K562 (cell line): ENCODE measurements around the gene KPNB1. TPM values are rescaled to one million over a fixed set of nuclear protein-coding genes. Genes with fewer than 3 reads are reported as not detected.

Experiments
- ATAC-seq: fragments of 200-7000 bp; cut with Tn5 transposase; 3 replicates; pipeline ENCODE4 v1.9.1; 2020; ENCODE audit warnings: moderate library complexity
- BruUV-seq: library from RNA; stranded (reverse); fragments of 400-500 nt; replicated peaks from 2 replicates; lab custom pipeline; 2021; lab: Mats Ljungman, UMichigan
- CTCF ChIA-PET: fragments of 300-600 bp; formaldehyde crosslinking; extraction: SDS; loops from one replicate; lab custom pipeline; 2021; ENCODE audit warnings: low intra/inter-chr PET ratio; lab: Yijun Ruan, JAX
- POLR2A ChIA-PET: fragments of 300-600, 350-650 bp; sonication (Branson Sonifier 250); formaldehyde crosslinking; extraction: SDS; loops from one replicate; lab custom pipeline; 2021; ENCODE audit warnings: antibody characterized with exemption, inconsistent platforms; lab: Yijun Ruan, JAX
- DNase-seq, 4 experiments: peaks; one replicate each; pipeline versions ENCODE4 v3.0.0 to v3.0.0-alpha.2; 2011 to 2018; ENCODE audit warnings: low spot score in 3 of 4, mixed read lengths in 3 of 4; ENCODE audit errors: extremely low read depth in 1 of 4
- FAIRE-seq: peaks from 2 replicates; lab custom pipeline; 2011; peaks lifted over from hg19 to GRCh38; lab: Jason Lieb, UNC
- H2AFZ ChIP-seq: 2 replicates; pipeline ENCODE4 v1.6.0; 2011; ENCODE audit warnings: low read depth, low read length, control low read depth, inconsistent platforms
- H3K27ac ChIP-seq: fragments of 200-600 bp; 3 replicates; pipeline ENCODE4 v1.8.0; 2011; ENCODE audit warnings: low read depth, mild to moderate bottlenecking, control low read depth, inconsistent platforms, low read length, moderate library complexity, mixed read lengths; ENCODE audit errors: extremely low read depth
- H3K27me3 ChIP-seq, 2 experiments: fragments of 300-600 bp in 1 of 2; 2 replicates in 1 of 2; 3 replicates in 1 of 2; pipeline versions ENCODE4 v1.6.0 to v1.8.0; 2011; ENCODE audit warnings: inconsistent platforms in 2 of 2, low read length in 2 of 2, mild to moderate bottlenecking in 1 of 2, mixed read lengths in 1 of 2, moderate library complexity in 1 of 2; ENCODE audit not compliant: control insufficient read depth in 2 of 2, insufficient read depth in 2 of 2
- H3K36me3 ChIP-seq: fragments of 300-600 bp; 3 replicates; pipeline ENCODE4 v1.8.0; 2011; ENCODE audit warnings: mild to moderate bottlenecking, low read length, inconsistent platforms; ENCODE audit not compliant: control insufficient read depth, insufficient read depth
- H3K4me1 ChIP-seq, 2 experiments: fragments of 200-600 bp in 1 of 2; replicated peaks in 1 of 2; 2 replicates in 1 of 2; 3 replicates in 1 of 2; pipeline versions ENCODE4 v1.5.1 to v1.8.0; 2011; ENCODE audit warnings: inconsistent platforms in 2 of 2, low read length in 2 of 2, mild to moderate bottlenecking in 1 of 2, mixed read lengths in 1 of 2, moderate library complexity in 1 of 2; ENCODE audit not compliant: control insufficient read depth in 2 of 2, insufficient read depth in 2 of 2
- H3K4me2 ChIP-seq: 2 replicates; pipeline ENCODE4 v1.6.1; 2011; ENCODE audit warnings: low read length, control low read depth, inconsistent platforms, mixed read lengths; ENCODE audit not compliant: insufficient read depth
- H3K4me3 ChIP-seq: fragments of 200-600 bp; sonication (generic), shearing (Covaris generic); 2 replicates; pipeline ENCODE4 v1.5.1; 2016; ENCODE audit warnings: control low read depth, inconsistent platforms
- H3K79me2 ChIP-seq: fragments of 200-600 bp; 3 replicates; pipeline ENCODE4 v1.8.0; 2011; ENCODE audit warnings: low read length, inconsistent platforms; ENCODE audit not compliant: control insufficient read depth, insufficient read depth
- H3K9ac ChIP-seq, 2 experiments: 2 replicates each; pipeline versions ENCODE4 v1.6.0 to v1.6.1; 2011; ENCODE audit warnings: low read depth in 2 of 2, low read length in 2 of 2, control low read depth in 1 of 2, inconsistent platforms in 1 of 2, mild to moderate bottlenecking in 1 of 2, mixed read lengths in 1 of 2; ENCODE audit not compliant: insufficient read depth in 1 of 2
- H3K9me1 ChIP-seq: one replicate; pipeline ENCODE4 v1.6.0; 2011; ENCODE audit warnings: inconsistent platforms, mild to moderate bottlenecking, low read length, moderate library complexity; ENCODE audit not compliant: control insufficient read depth, insufficient read depth
- H3K9me3 ChIP-seq: replicated peaks from 2 replicates; pipeline ENCODE4 v1.5.1; 2011; ENCODE audit warnings: low read depth, low read length, inconsistent platforms; ENCODE audit not compliant: control insufficient read depth, insufficient read depth
- H4K20me1 ChIP-seq: replicated peaks from 2 replicates; pipeline ENCODE4 v1.6.1; 2011; ENCODE audit warnings: low read length, inconsistent platforms, mixed read lengths; ENCODE audit not compliant: control insufficient read depth, insufficient read depth
- ARNT ChIP-seq, 2 experiments: fragments of 450-650 bp; IDR thresholded peaks; 2 replicates each; pipeline ENCODE4 v1.6.1; 2016; ENCODE audit warnings: mild to moderate bottlenecking in 1 of 2
- BHLHE40 ChIP-seq: IDR thresholded peaks from 2 replicates; pipeline ENCODE4 v1.6.1; 2011; ENCODE audit warnings: low read length, improper control_type of control experiment
- CHD1 ChIP-seq: fragments of 200-600 bp; sonication (generic); IDR thresholded peaks from one replicate; pipeline ENCODE4 v1.6.1; 2012; ENCODE audit warnings: mild to moderate bottlenecking, moderate library complexity, low read length, inconsistent platforms
- DNMT1 ChIP-seq: fragments of 450-650 bp; IDR thresholded peaks from 2 replicates; pipeline ENCODE4 v1.6.1; 2016; ENCODE audit warnings: antibody characterized with exemption, mild to moderate bottlenecking
- JUND ChIP-seq, 2 experiments: IDR thresholded peaks; 2 replicates in 1 of 2; 3 replicates in 1 of 2; pipeline ENCODE4 v1.6.1; 2011; ENCODE audit warnings: borderline replicate concordance in 2 of 2, low read depth in 2 of 2, low read length in 2 of 2, improper control_type of control experiment in 1 of 2, missing biosample characterization in 1 of 2, missing genetic modification characterization in 1 of 2, missing genetic modification reagents in 1 of 2
- RAD21 ChIP-seq, 2 experiments: fragments of 250-450 bp in 1 of 2; fragments of 450-650 bp in 1 of 2; sonication (Bioruptor Pico) in 1 of 2; formaldehyde crosslinking in 1 of 2; IDR thresholded peaks in 1 of 2; conservative IDR thresholded peaks in 1 of 2; 2 replicates each; pipeline versions ENCODE4 v1.4.0 to v1.8.0; 2020 to 2022; ENCODE audit warnings: mild to moderate bottlenecking in 2 of 2, moderate library complexity in 1 of 2
- WGBS: fragments of 100-300 bp; shearing (Covaris generic); methylation state at CpG from one replicate; pipeline ENCODE4 v1.1.6; 2016; ENCODE audit warnings: low coverage, mixed read lengths; ENCODE audit not compliant: insufficient coverage; ENCODE audit errors: missing lambda C conversion rate; 5-methylcytosine and 5-hydroxymethylcytosine counted together
- in situ Hi-C: fragments of 300-500 bp; cut with MboI; formaldehyde crosslinking; loops from 4 replicates; pipeline ENCODE4 v1.15.0; 2018; ENCODE audit warnings: inconsistent platforms, mixed read lengths
- intact Hi-C: fragments of 100-400 bp; cut with micrococcal nuclease; formaldehyde crosslinking; loops from 2 replicates; pipeline ENCODE4 v1.14.2; 2022
- polyA plus RNA-seq, 8 experiments: library from polyadenylated mRNA; depleted of rRNA in 4 of 8; stranded (reverse) in 5 of 8; unstranded in 3 of 8; fragments of >200 nt; fragmentation: Nextera tagmentation in 2 of 8; fragmentation: Illumina TruSeq in 1 of 8; extraction: Ambion mirVana in 2 of 8; extraction: Trizol in 1 of 8; gene quantifications; 2 replicates each; pipeline versions ENCODE4 v1.2.1 to v1.2.3, GENCODE V29; 2011 to 2014; ENCODE audit warnings: inconsistent platforms in 1 of 8, missing spikeins in 1 of 8
- total RNA-seq, 7 experiments: library from RNA; depleted of rRNA in 6 of 7; stranded (reverse); fragments of >200 nt in 6 of 7; fragmentation: Illumina TruSeq in 2 of 7; extraction: Trizol in 2 of 7; gene quantifications; 2 replicates each; pipeline versions ENCODE4 v1.2.1 to v1.2.3, GENCODE V29; 2011 to 2021; ENCODE audit warnings: low replicate concordance in 1 of 7
- TF ChIP-seq, protein P1 (sequence below): fragments of 200-800 bp; sonication (Bioruptor generic); IDR thresholded peaks from 2 replicates; pipeline ENCODE4 v1.6.1; 2017; ENCODE audit warnings: missing genetic modification characterization, missing compliant biosample characterization
- TF ChIP-seq, protein P2 (sequence below): fragments of 450-650 bp; IDR thresholded peaks from 2 replicates; pipeline ENCODE4 v1.6.1; 2018; ENCODE audit not compliant: partially characterized antibody
- TF ChIP-seq, protein P3 (sequence below), 2 experiments: fragments of 450-650 bp; IDR thresholded peaks; 2 replicates each; pipeline ENCODE4 v1.6.1; 2016
- TF ChIP-seq, protein P4 (sequence below): fragments of 250-450 bp; sonication (Bioruptor Pico); IDR thresholded peaks from 2 replicates; pipeline ENCODE4 v1.8.0; 2022; ENCODE audit warnings: inconsistent platforms, mild to moderate bottlenecking, moderate library complexity, borderline replicate concordance

KPNB1 gene
- total and polyA plus RNA-seq, 9 of the 15 experiments (the other 6 are each of a cell fraction or from before 2014, with no cell fraction given) = 154 to 622 (median 354) TPM

DNA sequence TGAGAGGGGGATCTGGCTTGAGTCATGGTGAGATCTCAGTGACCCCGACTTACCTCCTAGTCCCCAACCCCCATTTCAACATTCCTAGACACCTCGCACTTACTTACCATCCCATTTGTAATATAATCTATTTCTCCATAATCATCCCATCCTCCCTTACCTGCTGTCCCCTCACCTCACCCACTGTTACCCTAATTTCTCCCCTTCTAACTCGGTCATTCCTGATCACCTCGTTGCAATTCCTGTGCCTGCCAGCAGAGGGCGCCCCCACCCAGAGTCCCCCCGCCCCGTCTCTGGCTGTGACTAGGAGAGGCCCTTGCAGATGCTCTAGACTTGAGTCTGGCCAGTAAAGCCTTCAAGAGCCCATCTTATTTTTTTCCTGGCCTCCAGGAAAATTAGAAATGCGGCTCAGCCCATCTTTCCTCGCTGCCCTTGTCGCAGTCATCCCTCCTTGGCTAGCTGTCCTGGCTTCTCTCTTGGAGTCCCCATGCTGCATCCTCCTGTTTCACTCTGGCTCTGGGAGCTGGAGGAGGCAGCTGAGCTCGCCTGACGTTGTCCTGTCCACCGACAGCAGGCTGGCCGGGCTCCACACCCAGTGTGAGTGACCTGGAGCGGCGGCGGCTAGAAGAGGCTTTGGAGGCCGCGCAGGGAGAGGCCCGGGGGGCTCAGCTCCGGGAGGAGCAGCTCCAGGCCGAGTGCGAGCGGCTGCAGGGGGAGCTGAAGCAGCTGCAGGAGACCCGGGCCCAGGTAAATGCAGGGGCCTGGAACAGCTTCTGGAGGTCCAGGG, 49.2 kb downstream of the KPNB1 start:
- H3K79me2 ChIP-seq = peaks cover 5% of the 10 kb centered on the region; the same call in 2 of the 3 replicates
- no peaks in the 10 kb centered on the region for H3K9me3 ChIP-seq
- 46% methylated on average over 25 of the region's 25 CpGs for WGBS
- H3K9ac ChIP-seq = 0 out of 4 replicates have a peak overlapping the region, but pooled peaks of 1 of the 2 experiments have one; percentile 28
- no peaks in the 10 kb centered on the region for H4K20me1 ChIP-seq
- H3K4me2 ChIP-seq = no peak overlapping the region
- in situ Hi-C loops (no loop called here), intact Hi-C loops (loop anchor here (1.0 to 5.0 kb wide), 2 partner anchors 43 to 103 kb away; no protein-coding TSS in a partner anchor)
- H3K27ac ChIP-seq = no peak overlapping the region
- FAIRE-seq (peak; percentile 88), DNase-seq (peak; percentile 75 to 90 (median 86)), ATAC-seq (peak; percentile 64)
- no peaks in the 10 kb centered on the region for H3K27me3 ChIP-seq
- no peak overlapping the region for H3K4me3 ChIP-seq
- no peak overlapping the region for H2AFZ ChIP-seq
- ChIA-PET POLR2A (interaction anchor here (0.5 to 0.6 kb wide), 3 partner anchors 8 to 495 kb away, joined by 3 read pairs; no protein-coding TSS in a partner anchor), CTCF (interaction anchor here (0.7 to 1.2 kb wide), 3 partner anchors 43 to 103 kb away, joined by 3 to 6 read pairs (median 4); no protein-coding TSS in a partner anchor)
- H3K4me1 ChIP-seq = peaks cover 15 to 55% of the 10 kb centered on the region in 2 experiments
- H3K36me3 ChIP-seq = peaks cover 9% of the 10 kb centered on the region; the same call in 1 of the 3 replicates
- no TSS peak for BruUV-seq
- no peaks in the 10 kb centered on the region for H3K9me1 ChIP-seq
- TF ChIP-seq, protein P1, sequence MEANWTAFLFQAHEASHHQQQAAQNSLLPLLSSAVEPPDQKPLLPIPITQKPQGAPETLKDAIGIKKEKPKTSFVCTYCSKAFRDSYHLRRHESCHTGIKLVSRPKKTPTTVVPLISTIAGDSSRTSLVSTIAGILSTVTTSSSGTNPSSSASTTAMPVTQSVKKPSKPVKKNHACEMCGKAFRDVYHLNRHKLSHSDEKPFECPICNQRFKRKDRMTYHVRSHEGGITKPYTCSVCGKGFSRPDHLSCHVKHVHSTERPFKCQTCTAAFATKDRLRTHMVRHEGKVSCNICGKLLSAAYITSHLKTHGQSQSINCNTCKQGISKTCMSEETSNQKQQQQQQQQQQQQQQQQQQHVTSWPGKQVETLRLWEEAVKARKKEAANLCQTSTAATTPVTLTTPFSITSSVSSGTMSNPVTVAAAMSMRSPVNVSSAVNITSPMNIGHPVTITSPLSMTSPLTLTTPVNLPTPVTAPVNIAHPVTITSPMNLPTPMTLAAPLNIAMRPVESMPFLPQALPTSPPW = peak; percentile 35
- TF ChIP-seq DNMT1 (no peak), JUND (IDR thresholded peaks at IDR 0.05; ENCODE audit: borderline replicate concordance, low read depth, low read length) (0 out of 2 replicates have a peak, but pooled peaks have one; percentile 18), JUND (tag; IDR thresholded peaks at IDR 0.05; ENCODE audit: borderline replicate concordance, low read depth, low read length) (no peak), BHLHE40 (peak; percentile 7; the same call in 1 of the 2 replicates), RAD21 (CRISPR knock-in tag; conservative IDR thresholded peaks at IDR 0.05 in 1 of 2, IDR thresholded peaks at IDR 0.05 in 1 of 2) (peak; percentile 74 to 76), CHD1 (no peak), ARNT (IDR thresholded peaks at IDR 0.05) (0 out of 4 replicates have a peak, but pooled peaks of 1 of the 2 experiments have one; percentile 29)
- TF ChIP-seq, protein P2, sequence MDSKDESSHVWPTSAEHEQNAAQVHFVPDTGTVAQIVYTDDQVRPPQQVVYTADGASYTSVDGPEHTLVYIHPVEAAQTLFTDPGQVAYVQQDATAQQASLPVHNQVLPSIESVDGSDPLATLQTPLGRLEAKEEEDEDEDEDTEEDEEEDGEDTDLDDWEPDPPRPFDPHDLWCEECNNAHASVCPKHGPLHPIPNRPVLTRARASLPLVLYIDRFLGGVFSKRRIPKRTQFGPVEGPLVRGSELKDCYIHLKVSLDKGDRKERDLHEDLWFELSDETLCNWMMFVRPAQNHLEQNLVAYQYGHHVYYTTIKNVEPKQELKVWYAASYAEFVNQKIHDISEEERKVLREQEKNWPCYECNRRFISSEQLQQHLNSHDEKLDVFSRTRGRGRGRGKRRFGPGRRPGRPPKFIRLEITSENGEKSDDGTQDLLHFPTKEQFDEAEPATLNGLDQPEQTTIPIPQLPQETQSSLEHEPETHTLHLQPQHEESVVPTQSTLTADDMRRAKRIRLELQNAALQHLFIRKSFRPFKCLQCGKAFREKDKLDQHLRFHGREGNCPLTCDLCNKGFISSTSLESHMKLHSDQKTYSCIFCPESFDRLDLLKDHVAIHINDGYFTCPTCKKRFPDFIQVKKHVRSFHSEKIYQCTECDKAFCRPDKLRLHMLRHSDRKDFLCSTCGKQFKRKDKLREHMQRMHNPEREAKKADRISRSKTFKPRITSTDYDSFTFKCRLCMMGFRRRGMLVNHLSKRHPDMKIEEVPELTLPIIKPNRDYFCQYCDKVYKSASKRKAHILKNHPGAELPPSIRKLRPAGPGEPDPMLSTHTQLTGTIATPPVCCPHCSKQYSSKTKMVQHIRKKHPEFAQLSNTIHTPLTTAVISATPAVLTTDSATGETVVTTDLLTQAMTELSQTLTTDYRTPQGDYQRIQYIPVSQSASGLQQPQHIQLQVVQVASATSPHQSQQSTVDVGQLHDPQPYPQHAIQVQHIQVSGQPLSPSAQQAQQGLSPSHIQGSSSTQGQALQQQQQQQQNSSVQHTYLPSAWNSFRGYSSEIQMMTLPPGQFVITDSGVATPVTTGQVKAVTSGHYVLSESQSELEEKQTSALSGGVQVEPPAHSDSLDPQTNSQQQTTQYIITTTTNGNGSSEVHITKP = peak; percentile 45
- TF ChIP-seq, protein P3, sequence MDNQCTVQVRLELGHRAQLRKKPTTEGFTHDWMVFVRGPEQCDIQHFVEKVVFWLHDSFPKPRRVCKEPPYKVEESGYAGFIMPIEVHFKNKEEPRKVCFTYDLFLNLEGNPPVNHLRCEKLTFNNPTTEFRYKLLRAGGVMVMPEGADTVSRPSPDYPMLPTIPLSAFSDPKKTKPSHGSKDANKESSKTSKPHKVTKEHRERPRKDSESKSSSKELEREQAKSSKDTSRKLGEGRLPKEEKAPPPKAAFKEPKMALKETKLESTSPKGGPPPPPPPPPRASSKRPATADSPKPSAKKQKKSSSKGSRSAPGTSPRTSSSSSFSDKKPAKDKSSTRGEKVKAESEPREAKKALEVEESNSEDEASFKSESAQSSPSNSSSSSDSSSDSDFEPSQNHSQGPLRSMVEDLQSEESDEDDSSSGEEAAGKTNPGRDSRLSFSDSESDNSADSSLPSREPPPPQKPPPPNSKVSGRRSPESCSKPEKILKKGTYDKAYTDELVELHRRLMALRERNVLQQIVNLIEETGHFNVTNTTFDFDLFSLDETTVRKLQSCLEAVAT (IDR thresholded peaks at IDR 0.05) = 0 out of 4 replicates have a peak, but pooled peaks of 1 of the 2 experiments have one; percentile 45
- TF ChIP-seq, protein P4, sequence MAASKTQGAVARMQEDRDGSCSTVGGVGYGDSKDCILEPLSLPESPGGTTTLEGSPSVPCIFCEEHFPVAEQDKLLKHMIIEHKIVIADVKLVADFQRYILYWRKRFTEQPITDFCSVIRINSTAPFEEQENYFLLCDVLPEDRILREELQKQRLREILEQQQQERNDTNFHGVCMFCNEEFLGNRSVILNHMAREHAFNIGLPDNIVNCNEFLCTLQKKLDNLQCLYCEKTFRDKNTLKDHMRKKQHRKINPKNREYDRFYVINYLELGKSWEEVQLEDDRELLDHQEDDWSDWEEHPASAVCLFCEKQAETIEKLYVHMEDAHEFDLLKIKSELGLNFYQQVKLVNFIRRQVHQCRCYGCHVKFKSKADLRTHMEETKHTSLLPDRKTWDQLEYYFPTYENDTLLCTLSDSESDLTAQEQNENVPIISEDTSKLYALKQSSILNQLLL = no peak
